ENCODE measurements around the gene MLLT3.

MLLT3 gene

DNA sequence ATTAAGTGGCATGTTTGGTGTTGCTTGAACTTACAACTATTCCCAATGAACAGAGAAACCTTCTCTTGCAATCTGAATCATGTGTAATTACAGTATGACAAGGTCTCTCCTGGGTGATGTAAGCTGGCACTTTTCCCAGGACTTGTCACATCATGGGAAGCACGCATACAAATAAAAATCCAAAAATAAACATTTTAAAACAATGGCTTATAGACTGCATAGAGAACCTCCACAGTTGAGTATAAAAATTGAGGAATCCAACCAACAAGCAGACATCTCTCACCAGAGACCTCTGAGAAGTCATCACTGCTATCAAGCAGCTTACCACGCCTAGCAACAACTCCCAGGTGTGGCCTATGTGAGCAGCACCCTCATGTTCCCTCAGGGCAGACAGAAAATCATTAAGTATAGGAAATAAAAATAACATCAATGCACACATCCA is 3.9 kb downstream of the MLLT3 start:
- Histone ChIP-seq H3K9me3 (ENCODE audit: insufficient read depth, low read length) (no peaks in the 10 kb centered on the region), H3K4me3 (ENCODE audit: low read length) (no peak overlapping the region), H3K9ac (ENCODE audit: low read length) (no peak overlapping the region), H2AFZ (ENCODE audit: low read depth, low read length) (no peak overlapping the region), H3K27me3 (ENCODE audit: low read depth, low read length) (0 out of 2 replicates have a peak, but pooled peaks cover 4% of the 10 kb centered on the region), H3K27ac (ENCODE audit: low read length) (no peak overlapping the region), H3K4me2 (ENCODE audit: low read length) (no peak overlapping the region), H3K79me2 (ENCODE audit: low read length) (no peaks in the 10 kb centered on the region), H3K36me3 (replicated peaks; ENCODE audit: low read depth, low read length) (no peaks in the 10 kb centered on the region), H4K20me1 (ENCODE audit: insufficient read depth, low read length) (no peaks in the 10 kb centered on the region), H3K4me1 (ENCODE audit: low read length) (no peaks in the 10 kb centered on the region)
- TF ChIP-seq, protein P1, sequence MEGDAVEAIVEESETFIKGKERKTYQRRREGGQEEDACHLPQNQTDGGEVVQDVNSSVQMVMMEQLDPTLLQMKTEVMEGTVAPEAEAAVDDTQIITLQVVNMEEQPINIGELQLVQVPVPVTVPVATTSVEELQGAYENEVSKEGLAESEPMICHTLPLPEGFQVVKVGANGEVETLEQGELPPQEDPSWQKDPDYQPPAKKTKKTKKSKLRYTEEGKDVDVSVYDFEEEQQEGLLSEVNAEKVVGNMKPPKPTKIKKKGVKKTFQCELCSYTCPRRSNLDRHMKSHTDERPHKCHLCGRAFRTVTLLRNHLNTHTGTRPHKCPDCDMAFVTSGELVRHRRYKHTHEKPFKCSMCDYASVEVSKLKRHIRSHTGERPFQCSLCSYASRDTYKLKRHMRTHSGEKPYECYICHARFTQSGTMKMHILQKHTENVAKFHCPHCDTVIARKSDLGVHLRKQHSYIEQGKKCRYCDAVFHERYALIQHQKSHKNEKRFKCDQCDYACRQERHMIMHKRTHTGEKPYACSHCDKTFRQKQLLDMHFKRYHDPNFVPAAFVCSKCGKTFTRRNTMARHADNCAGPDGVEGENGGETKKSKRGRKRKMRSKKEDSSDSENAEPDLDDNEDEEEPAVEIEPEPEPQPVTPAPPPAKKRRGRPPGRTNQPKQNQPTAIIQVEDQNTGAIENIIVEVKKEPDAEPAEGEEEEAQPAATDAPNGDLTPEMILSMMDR (IDR thresholded peaks at IDR 0.05; ENCODE audit: low read depth, low read length) = no peak
- TF ChIP-seq EZH2phosphoT487 (IDR thresholded peaks at IDR 0.05; ENCODE audit: low read depth) = no peak

DNA sequence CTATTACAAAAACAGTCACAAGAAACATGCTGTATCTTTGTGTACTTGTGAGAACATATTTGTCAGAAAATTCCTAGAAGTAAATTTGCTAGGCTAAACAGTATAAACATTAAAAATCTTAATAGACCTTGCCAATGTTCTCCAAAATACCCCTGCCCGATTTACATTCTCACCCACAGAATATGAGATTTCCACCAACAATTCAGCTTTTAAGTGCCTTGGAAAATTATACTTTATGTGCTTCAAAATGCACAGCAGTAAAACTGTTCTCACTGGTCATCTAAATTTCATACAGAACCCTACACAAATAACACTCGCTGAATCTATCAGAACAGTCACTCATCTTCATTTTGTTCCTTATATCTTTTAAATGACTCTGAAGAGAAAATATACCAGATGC is 5.5 kb downstream of the MLLT3 start:
- H2AFZ ChIP-seq (ENCODE audit: low read depth, low read length) = no peak overlapping the region
- H3K4me2 ChIP-seq (ENCODE audit: low read length) = no peak overlapping the region
- H4K20me1 ChIP-seq (ENCODE audit: insufficient read depth, low read length) = no peaks in the 10 kb centered on the region
- H3K27ac ChIP-seq (ENCODE audit: low read length) = no peak overlapping the region
- H3K9me3 ChIP-seq (ENCODE audit: insufficient read depth, low read length) = no peaks in the 10 kb centered on the region
- 0 out of 2 replicates have a peak, but pooled peaks cover 4% of the 10 kb centered on the region for H3K27me3 ChIP-seq (ENCODE audit: low read depth, low read length)
- H3K4me3 ChIP-seq (ENCODE audit: low read length) = no peak overlapping the region
- TF ChIP-seq, protein P1 (IDR thresholded peaks at IDR 0.05; ENCODE audit: low read depth, low read length) = no peak
- no peaks in the 10 kb centered on the region for H3K36me3 ChIP-seq (replicated peaks; ENCODE audit: low read depth, low read length)
- no peaks in the 10 kb centered on the region for H3K4me1 ChIP-seq (ENCODE audit: low read length)
- H3K9ac ChIP-seq (ENCODE audit: low read length) = no peak overlapping the region
- H3K79me2 ChIP-seq (ENCODE audit: low read length) = no peaks in the 10 kb centered on the region

DNA sequence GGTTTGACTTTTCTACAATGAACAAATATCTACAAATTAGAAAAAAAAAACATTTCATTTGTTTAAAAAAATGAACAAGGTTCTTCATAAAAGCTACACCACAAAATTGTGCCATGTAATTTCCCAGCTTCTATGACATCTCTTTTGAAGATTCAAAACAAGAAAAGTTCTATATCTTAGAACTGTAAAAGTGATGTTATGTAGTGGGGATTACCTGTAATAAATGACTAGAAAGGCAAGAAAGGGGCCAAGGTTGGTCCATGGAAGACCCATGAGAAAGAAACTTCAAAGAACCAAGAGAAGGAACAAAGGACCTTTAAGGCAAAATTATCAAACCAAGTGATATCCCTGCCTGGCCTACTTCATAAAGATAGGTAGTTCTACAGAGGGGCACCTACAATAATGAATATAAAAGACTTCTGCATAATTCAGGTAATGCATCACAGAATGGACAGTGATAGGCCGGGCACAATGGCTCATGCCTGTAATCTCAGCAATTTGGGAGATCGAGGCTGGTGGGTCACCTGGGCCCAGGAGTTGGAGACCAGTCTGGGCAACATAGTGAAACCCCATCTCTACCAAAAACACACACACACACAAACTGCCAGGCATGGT is 7.6 kb downstream of the MLLT3 start:
- no peaks in the 10 kb centered on the region for H3K36me3 ChIP-seq (replicated peaks; ENCODE audit: low read depth, low read length)
- 0 out of 2 replicates have a peak, but pooled peaks cover 1% of the 10 kb centered on the region for H3K27me3 ChIP-seq (ENCODE audit: low read depth, low read length)
- H3K4me3 ChIP-seq (ENCODE audit: low read length) = no peak overlapping the region
- no peaks in the 10 kb centered on the region for H4K20me1 ChIP-seq (ENCODE audit: insufficient read depth, low read length)
- no peaks in the 10 kb centered on the region for H3K79me2 ChIP-seq (ENCODE audit: low read length)
- no peak overlapping the region for H3K27ac ChIP-seq (ENCODE audit: low read length)
- no peak overlapping the region for H3K9ac ChIP-seq (ENCODE audit: low read length)
- TF ChIP-seq, protein P1 (IDR thresholded peaks at IDR 0.05; ENCODE audit: low read depth, low read length) = no peak
- TF ChIP-seq EZH2phosphoT487 (IDR thresholded peaks at IDR 0.05; ENCODE audit: low read depth) = no peak
- H2AFZ ChIP-seq (ENCODE audit: low read depth, low read length) = no peak overlapping the region
- H3K4me2 ChIP-seq (ENCODE audit: low read length) = no peak overlapping the region
- no peaks in the 10 kb centered on the region for H3K9me3 ChIP-seq (ENCODE audit: insufficient read depth, low read length)
- no peaks in the 10 kb centered on the region for H3K4me1 ChIP-seq (ENCODE audit: low read length)

DNA sequence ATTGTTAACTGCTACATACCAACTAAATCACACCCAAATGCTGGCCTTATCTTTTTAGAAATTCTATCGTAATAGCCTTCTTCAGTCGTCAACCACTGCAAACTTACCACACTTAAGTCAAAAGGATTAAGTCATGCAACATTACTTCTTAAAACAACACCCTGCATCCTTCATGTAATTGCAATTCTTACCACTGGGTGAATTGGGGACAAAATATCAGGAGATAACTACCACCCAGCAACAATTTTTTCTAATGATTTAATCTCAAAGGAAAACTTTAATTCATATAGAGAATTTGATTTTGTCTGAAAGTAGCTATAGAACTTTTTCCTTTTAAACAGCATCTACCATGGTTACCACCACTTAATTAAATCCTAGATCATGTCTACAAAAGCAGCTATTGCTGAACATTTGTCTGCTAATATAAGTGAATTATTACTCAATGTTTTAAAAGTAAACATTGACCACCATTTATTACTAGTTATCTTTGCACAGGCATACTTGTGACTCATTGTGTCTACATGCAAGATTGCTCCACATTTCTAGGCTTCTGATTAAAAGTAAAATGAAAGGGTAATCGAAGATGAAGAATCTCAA is 10.5 kb downstream of the MLLT3 start:
- Histone ChIP-seq H3K4me3 (ENCODE audit: low read length) (no peak overlapping the region), H3K4me1 (ENCODE audit: low read length) (no peaks in the 10 kb centered on the region), H3K4me2 (ENCODE audit: low read length) (no peak overlapping the region), H4K20me1 (ENCODE audit: insufficient read depth, low read length) (no peaks in the 10 kb centered on the region), H3K36me3 (replicated peaks; ENCODE audit: low read depth, low read length) (no peaks in the 10 kb centered on the region), H3K27me3 (ENCODE audit: low read depth, low read length) (no peaks in the 10 kb centered on the region), H3K9ac (ENCODE audit: low read length) (no peak overlapping the region), H3K9me3 (ENCODE audit: insufficient read depth, low read length) (no peaks in the 10 kb centered on the region), H2AFZ (ENCODE audit: low read depth, low read length) (no peak overlapping the region), H3K27ac (ENCODE audit: low read length) (no peak overlapping the region), H3K79me2 (ENCODE audit: low read length) (no peaks in the 10 kb centered on the region)
- TF ChIP-seq EZH2phosphoT487 (IDR thresholded peaks at IDR 0.05; ENCODE audit: low read depth) = no peak
- TF ChIP-seq, protein P1 (IDR thresholded peaks at IDR 0.05; ENCODE audit: low read depth, low read length) = 0 out of 2 replicates have a peak, but pooled peaks have one; percentile 7

All from OCI-LY3 (cell line).